H9 (cell line): ENCODE data around the gene NKAIN1. TPM values are rescaled to one million over a fixed set of nuclear protein-coding genes. Genes with fewer than 3 reads are reported as not detected.

Experiments
- DNase-seq: peaks from one replicate; pipeline ENCODE4 v3.0.0-alpha.2; 2017
- H2AFZ ChIP-seq: one replicate; pipeline ENCODE4 v1.6.1; 2013; ENCODE audit warnings: mild to moderate bottlenecking, low read length, control low read depth, moderate library complexity
- H2AK5ac ChIP-seq: 2 replicates; pipeline ENCODE4 v1.6.1; 2013; ENCODE audit warnings: low read length, control low read depth, mixed read lengths; ENCODE audit not compliant: insufficient read length
- H2BK120ac ChIP-seq: one replicate; pipeline ENCODE4 v1.6.1; 2013; ENCODE audit warnings: low read depth, mild to moderate bottlenecking, low read length, control low read depth, inconsistent platforms; ENCODE audit not compliant: poor library complexity, severe bottlenecking
- H2BK12ac ChIP-seq: 2 replicates; pipeline ENCODE4 v1.6.1; 2013; ENCODE audit warnings: low read length, control low read depth, mixed read lengths, low read depth; ENCODE audit not compliant: insufficient read length
- H2BK15ac ChIP-seq: 2 replicates; pipeline ENCODE4 v1.6.1; 2013; ENCODE audit warnings: low read depth, low read length, control low read depth
- H2BK20ac ChIP-seq: one replicate; pipeline ENCODE4 v1.6.1; 2013; ENCODE audit warnings: low read depth, mild to moderate bottlenecking, low read length, control low read depth, inconsistent platforms; ENCODE audit not compliant: poor library complexity, severe bottlenecking
- H2BK5ac ChIP-seq: 2 replicates; pipeline ENCODE4 v1.6.1; 2013; ENCODE audit warnings: low read length, control low read depth, mixed read lengths; ENCODE audit not compliant: insufficient read length
- H3K14ac ChIP-seq: 2 replicates; pipeline ENCODE4 v1.6.1; 2013; ENCODE audit warnings: low read length, control low read depth; ENCODE audit not compliant: insufficient read depth
- H3K18ac ChIP-seq: 2 replicates; pipeline ENCODE4 v1.6.1; 2013; ENCODE audit warnings: low read depth, mild to moderate bottlenecking, mixed read lengths, low read length, control low read depth; ENCODE audit not compliant: insufficient read length
- H3K23ac ChIP-seq: 2 replicates; pipeline ENCODE4 v1.6.1; 2013; ENCODE audit warnings: low read length, control low read depth, mixed read lengths, low read depth; ENCODE audit not compliant: insufficient read length
- H3K23me2 ChIP-seq: 2 replicates; pipeline ENCODE4 v1.6.1; 2013; ENCODE audit warnings: low read depth, mild to moderate bottlenecking, mixed read lengths, low read length, control low read depth; ENCODE audit not compliant: insufficient read length, poor library complexity, severe bottlenecking
- H3K27ac ChIP-seq: 2 replicates; pipeline ENCODE4 v1.5.1; 2013; ENCODE audit warnings: low read length, control low read depth, mixed read lengths, low read depth; ENCODE audit not compliant: insufficient read length
- H3K27me3 ChIP-seq: 2 replicates; pipeline ENCODE4 v1.6.1; 2013; ENCODE audit warnings: low read length, control low read depth, inconsistent platforms; ENCODE audit not compliant: insufficient read depth
- H3K4ac ChIP-seq: 2 replicates; pipeline ENCODE4 v1.6.1; 2013; ENCODE audit warnings: low read depth, mild to moderate bottlenecking, control low read depth, inconsistent platforms, low read length, moderate library complexity
- H3K4me1 ChIP-seq: 2 replicates; pipeline ENCODE4 v1.6.1; 2013; ENCODE audit warnings: low read length, control low read depth, inconsistent platforms; ENCODE audit not compliant: insufficient read depth
- H3K4me2 ChIP-seq: 2 replicates; pipeline ENCODE4 v1.6.1; 2013; ENCODE audit warnings: low read length, control low read depth, mixed read lengths; ENCODE audit not compliant: insufficient read length, insufficient read depth
- H3K56ac ChIP-seq: 2 replicates; pipeline ENCODE4 v1.6.1; 2013; ENCODE audit warnings: low read depth, mild to moderate bottlenecking, mixed read lengths, low read length, control low read depth; ENCODE audit not compliant: insufficient read length
- H3K79me1 ChIP-seq: 2 replicates; pipeline ENCODE4 v1.6.1; 2013; ENCODE audit warnings: low read depth, mild to moderate bottlenecking, moderate library complexity, low read length, control low read depth, inconsistent platforms; ENCODE audit not compliant: insufficient read depth, poor library complexity, severe bottlenecking
- H3K79me2 ChIP-seq: 2 replicates; pipeline ENCODE4 v1.6.1; 2013; ENCODE audit warnings: low read length, control low read depth, inconsistent platforms; ENCODE audit not compliant: insufficient read depth
- H3K9ac ChIP-seq: 2 replicates; pipeline ENCODE4 v1.6.1; 2013; ENCODE audit warnings: low read length, control low read depth, mixed read lengths; ENCODE audit not compliant: insufficient read length; ENCODE audit errors: extremely low read depth
- H3K9me3 ChIP-seq: one replicate; pipeline ENCODE4 v1.6.1; 2013; ENCODE audit warnings: low read depth, low read length, inconsistent platforms; ENCODE audit not compliant: control insufficient read depth
- H3T11ph ChIP-seq: one replicate; pipeline ENCODE4 v1.6.1; 2013; ENCODE audit warnings: mild to moderate bottlenecking, low read length, control low read depth, inconsistent platforms
- H4K20me1 ChIP-seq: one replicate; pipeline ENCODE4 v1.6.1; 2013; ENCODE audit not compliant: control insufficient read depth, insufficient read length, insufficient read depth
- H4K5ac ChIP-seq: 2 replicates; pipeline ENCODE4 v1.6.1; 2013; ENCODE audit warnings: low read depth, mild to moderate bottlenecking, mixed read lengths, low read length, control low read depth; ENCODE audit not compliant: insufficient read length
- H4K8ac ChIP-seq: replicated peaks from 2 replicates; pipeline ENCODE4 v1.6.1; 2013; ENCODE audit warnings: low read length, control low read depth, mixed read lengths, low read depth; ENCODE audit not compliant: insufficient read length
- H4K91ac ChIP-seq: 2 replicates; pipeline ENCODE4 v1.6.1; 2013; ENCODE audit warnings: low read depth, mild to moderate bottlenecking, moderate library complexity, mixed read lengths, low read length, control low read depth; ENCODE audit not compliant: insufficient read length
- H3K27ac Mint-ChIP-seq, 3 experiments: 2 replicates in 2 of 3; 3 replicates in 1 of 3; pipeline ENCODE4 v1.8.0; 2020 to 2021; ENCODE audit warnings: mixed read lengths in 3 of 3, mild to moderate bottlenecking in 1 of 3, moderate library complexity in 1 of 3
- H3K27me3 Mint-ChIP-seq: 2 replicates; pipeline ENCODE4 v1.8.0; 2021; ENCODE audit warnings: low read depth, mild to moderate bottlenecking, moderate library complexity, mixed read lengths
- H3K36me3 Mint-ChIP-seq, 3 experiments: 2 replicates in 2 of 3; 3 replicates in 1 of 3; pipeline ENCODE4 v1.8.0; 2020 to 2021; ENCODE audit warnings: low read depth in 3 of 3, mixed read lengths in 3 of 3; ENCODE audit not compliant: insufficient read depth in 1 of 3
- H3K4me1 Mint-ChIP-seq, 2 experiments: 2 replicates each; pipeline ENCODE4 v1.8.0; 2020; ENCODE audit warnings: mixed read lengths in 2 of 2
- H3K4me3 Mint-ChIP-seq, 2 experiments: 2 replicates in 1 of 2; 3 replicates in 1 of 2; pipeline ENCODE4 v1.8.0; 2020 to 2021; ENCODE audit warnings: mild to moderate bottlenecking in 2 of 2, mixed read lengths in 2 of 2, moderate library complexity in 1 of 2
- H3K9me3 Mint-ChIP-seq, 2 experiments: 2 replicates in 1 of 2; 3 replicates in 1 of 2; pipeline ENCODE4 v1.8.0; 2020; ENCODE audit warnings: mild to moderate bottlenecking in 2 of 2, mixed read lengths in 2 of 2, moderate library complexity in 1 of 2
- CTCF ChIP-seq: fragments of 200-600 bp; sonication (generic); conservative IDR thresholded peaks from 3 replicates; pipeline ENCODE4 v1.8.0; 2021; ENCODE audit warnings: antibody characterized with exemption, mild to moderate bottlenecking
- WGBS: extraction: QIAGEN DNeasy Blood & Tissue Kit; methylation state at CpG from one replicate; pipeline ENCODE4 v1.1.7; 2013; ENCODE audit warnings: missing lambda C conversion rate, low lambda C conversion rate, mixed read lengths; ENCODE audit not compliant: insufficient read length; ENCODE audit errors: extremely low coverage; 5-methylcytosine and 5-hydroxymethylcytosine counted together
- long read RNA-seq: library from polyadenylated mRNA; unstranded; transcript quantifications from one replicate; pipeline ENCODE4 v2.0.0, GENCODE V29; 2020
- total RNA-seq: library from RNA; stranded (reverse); gene quantifications from 2 replicates; pipeline ENCODE4 v1.2.1, GENCODE V29; 2021

NKAIN1 gene
- 24.0 and 25.6 TPM in 2 replicates for total RNA-seq
- long read RNA-seq, partial matches to known transcripts, result 1 of 22 reads
- long read RNA-seq, other reads (novel, unspliced or antisense), result 21 of 22 reads

- Histone ChIP-seq H3K79me2 (peaks cover 2% of the 10 kb centered on the region; the same call in 1 of the 2 replicates), H3K56ac (no peak within 1 kb of the TSS), H3K79me1 (no peaks in the 10 kb centered on the region), H2AFZ (no peak within 1 kb of the TSS), H4K91ac (no peak within 1 kb of the TSS), H3K23ac (no peak within 1 kb of the TSS), H2BK15ac (no peak within 1 kb of the TSS), H3K27me3 (no peaks in the 10 kb centered on the region; the same call in 1 of the 2 replicates), H3K9ac (peak within 1 kb of the TSS; percentile 41), H3K4me1 (peaks cover 2% of the 10 kb centered on the region; the same call in 1 of the 2 replicates), H4K20me1 (no peaks in the 10 kb centered on the region), H3K4ac (no peak within 1 kb of the TSS), H2BK120ac (no peak within 1 kb of the TSS), H3T11ph (no peak within 1 kb of the TSS), H3K23me2 (peaks cover 14% of the 10 kb centered on the region), H3K4me2 (peak within 1 kb of the TSS; percentile 82), H3K27ac (no peak within 1 kb of the TSS), H2BK12ac (no peak within 1 kb of the TSS), H2BK20ac (no peak within 1 kb of the TSS), H2AK5ac (no peak within 1 kb of the TSS), H3K9me3 (no peaks in the 10 kb centered on the region), H4K8ac (no peak within 1 kb of the TSS), H2BK5ac (no peak within 1 kb of the TSS), H4K5ac (no peak within 1 kb of the TSS), H3K14ac (peak within 1 kb of the TSS; percentile 87; the same call in 1 of the 2 replicates), H3K18ac (peak within 1 kb of the TSS; percentile 77)
- H3K9me3 Mint-ChIP-seq, result no peaks in the 10 kb centered on the region
- H3K27me3 Mint-ChIP-seq, result peaks cover 52% of the 10 kb centered on the region
- peak within 1 kb of the TSS in 2 of 3 experiments; percentile 14 to 68; a peak in 3 of 7 replicates for H3K27ac Mint-ChIP-seq
- peaks cover 25 to 34% of the 10 kb centered on the region in 2 experiments for H3K4me1 Mint-ChIP-seq
- no peak for TF ChIP-seq CTCF
- peak within 1 kb of the TSS; percentile 85 to 88 for H3K4me3 Mint-ChIP-seq
- no peaks in the 10 kb centered on the region; a peak in 1 of 7 replicates for H3K36me3 Mint-ChIP-seq
- no CpG with 5 or more reads among the region's 57 CpGs for WGBS
- peak; percentile 69 for DNase-seq
These were observed at the start of gene NKAIN1 for GRCh38 chr1:31239653-31240241. Gene NKAIN1 (minus strand): TSS chr1:31239887. CDS start chr1:31239547, 340 bp downstream.
